Omental fat pad (tissue), 4 donors: Measurements from ENCODE around the gene AUTS2. TPM values are rescaled to one million over a fixed set of nuclear protein-coding genes. Genes with fewer than 3 reads are reported as not detected.

Source experiments
- ATAC-seq: fragments of 150-250 bp; one replicate; pipeline ENCODE4 v1.9.1; 2016; ENCODE audit warnings: mild to moderate bottlenecking, moderate library complexity; ENCODE audit not compliant: low FRiP score
- DNase-seq: peaks from one replicate; pipeline ENCODE4 v3.0.0-alpha.2; 2019; ENCODE audit warnings: low spot score
- total RNA-seq, 4 donors: library from RNA; depleted of rRNA; stranded (reverse); fragments of >200 nt; gene quantifications; one replicate each; pipeline ENCODE4 v1.1.0, GENCODE V29; 2016
- TF ChIP-seq, protein P1 (sequence below), 3 donors: fragments of 450-650 bp; IDR thresholded peaks; one replicate each; pipeline ENCODE4 v1.5.1; 2016 to 2017; ENCODE audit warnings: antibody characterized with exemption in 3 of 3, mild to moderate bottlenecking in 3 of 3, moderate library complexity in 2 of 3

The AUTS2 gene
- total RNA-seq, 4 donors from 2014 or later: 13.2 to 27.0 (median 21.2) TPM

GRCh38 chr7:70774950-70775527 is 1176.8 kb downstream of the AUTS2 start:
- ATAC-seq: no peak

DNA sequence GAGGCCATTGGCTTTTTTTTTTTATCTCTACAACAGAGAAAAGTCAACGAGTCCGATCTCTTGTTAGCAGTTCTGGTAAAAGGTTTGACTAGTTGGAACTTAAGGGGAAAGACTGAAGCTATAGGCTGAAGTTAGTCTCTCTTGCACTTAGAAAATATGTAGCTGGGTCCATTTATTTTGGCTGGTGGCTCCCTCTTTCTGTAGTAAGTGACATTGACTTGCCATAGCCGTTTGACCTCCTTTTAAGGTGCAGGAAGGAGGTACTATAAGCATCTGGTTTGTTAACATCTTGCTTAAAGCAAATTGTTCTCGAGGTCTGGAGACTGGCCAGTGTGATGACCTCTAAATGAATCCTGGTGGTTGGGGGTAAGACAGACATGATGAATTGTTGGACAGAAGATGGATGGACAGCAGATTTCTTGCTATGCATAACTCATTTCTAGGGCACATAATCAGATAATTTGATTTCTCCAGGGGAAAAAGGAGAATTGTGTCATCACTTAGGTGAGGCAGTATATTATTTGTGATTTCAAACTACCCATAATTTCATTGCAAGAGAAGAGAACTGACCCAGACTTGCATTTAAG is 1177.4 kb downstream of the AUTS2 start:
- DNase-seq: no peak
- TF ChIP-seq, protein P1, sequence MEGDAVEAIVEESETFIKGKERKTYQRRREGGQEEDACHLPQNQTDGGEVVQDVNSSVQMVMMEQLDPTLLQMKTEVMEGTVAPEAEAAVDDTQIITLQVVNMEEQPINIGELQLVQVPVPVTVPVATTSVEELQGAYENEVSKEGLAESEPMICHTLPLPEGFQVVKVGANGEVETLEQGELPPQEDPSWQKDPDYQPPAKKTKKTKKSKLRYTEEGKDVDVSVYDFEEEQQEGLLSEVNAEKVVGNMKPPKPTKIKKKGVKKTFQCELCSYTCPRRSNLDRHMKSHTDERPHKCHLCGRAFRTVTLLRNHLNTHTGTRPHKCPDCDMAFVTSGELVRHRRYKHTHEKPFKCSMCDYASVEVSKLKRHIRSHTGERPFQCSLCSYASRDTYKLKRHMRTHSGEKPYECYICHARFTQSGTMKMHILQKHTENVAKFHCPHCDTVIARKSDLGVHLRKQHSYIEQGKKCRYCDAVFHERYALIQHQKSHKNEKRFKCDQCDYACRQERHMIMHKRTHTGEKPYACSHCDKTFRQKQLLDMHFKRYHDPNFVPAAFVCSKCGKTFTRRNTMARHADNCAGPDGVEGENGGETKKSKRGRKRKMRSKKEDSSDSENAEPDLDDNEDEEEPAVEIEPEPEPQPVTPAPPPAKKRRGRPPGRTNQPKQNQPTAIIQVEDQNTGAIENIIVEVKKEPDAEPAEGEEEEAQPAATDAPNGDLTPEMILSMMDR (IDR thresholded peaks at IDR 0.05): no peak
- ATAC-seq: no peak

More at GRCh38 chr7:70774950-70775527, 1176.8 kb downstream of the AUTS2 start:
- TF ChIP-seq, protein P1 (IDR thresholded peaks at IDR 0.05): no peak
- DNase-seq: no peak

DNA sequence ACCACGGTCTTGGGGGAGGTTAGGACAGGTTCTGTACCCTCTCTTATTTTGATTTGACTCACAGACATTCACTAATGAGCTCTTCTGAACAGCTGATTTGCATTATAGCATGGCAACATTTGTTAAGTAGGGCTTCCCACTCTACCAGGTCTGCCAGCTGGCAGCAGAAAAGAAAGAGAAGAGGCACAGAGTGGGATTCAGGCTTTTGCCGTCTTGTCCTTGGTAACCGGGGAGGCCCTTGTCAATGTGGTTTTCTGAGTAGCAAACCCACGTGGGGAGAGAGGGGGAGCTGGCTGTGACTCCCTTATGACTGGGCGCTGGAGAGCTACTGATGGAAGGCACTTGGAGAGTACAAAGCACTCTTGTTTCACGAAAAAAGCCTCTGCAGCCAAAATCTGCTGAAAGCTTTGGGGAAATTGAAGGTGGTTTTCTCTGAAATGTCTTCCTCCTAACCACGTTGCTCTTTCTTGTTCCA is 1178.4 kb downstream of the AUTS2 start:
- TF ChIP-seq, protein P1 (IDR thresholded peaks at IDR 0.05): no peak
- no peak for DNase-seq
- ATAC-seq: no peak

DNA sequence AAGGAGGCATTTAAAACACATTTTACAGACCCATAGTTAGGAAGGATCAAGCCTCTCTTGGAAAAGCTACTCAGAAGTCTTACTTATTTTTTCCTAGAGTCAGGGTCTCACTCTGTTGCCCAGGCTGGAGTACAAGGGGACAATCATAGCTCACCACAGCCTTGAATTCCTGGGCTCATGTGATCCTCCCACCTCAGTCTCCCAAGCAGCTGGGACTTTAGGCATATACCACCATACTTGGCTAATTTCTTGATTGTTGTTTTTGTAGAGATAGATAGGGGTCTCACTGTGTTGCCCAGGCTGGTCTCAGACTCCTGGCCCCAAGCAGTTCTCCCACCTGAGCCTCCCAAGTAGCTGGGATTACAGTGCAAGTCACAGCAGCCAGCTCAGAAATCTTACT is 1179.0 kb downstream of the AUTS2 start:
- TF ChIP-seq, protein P1 (IDR thresholded peaks at IDR 0.05): no peak
- DNase-seq: no peak

DNA sequence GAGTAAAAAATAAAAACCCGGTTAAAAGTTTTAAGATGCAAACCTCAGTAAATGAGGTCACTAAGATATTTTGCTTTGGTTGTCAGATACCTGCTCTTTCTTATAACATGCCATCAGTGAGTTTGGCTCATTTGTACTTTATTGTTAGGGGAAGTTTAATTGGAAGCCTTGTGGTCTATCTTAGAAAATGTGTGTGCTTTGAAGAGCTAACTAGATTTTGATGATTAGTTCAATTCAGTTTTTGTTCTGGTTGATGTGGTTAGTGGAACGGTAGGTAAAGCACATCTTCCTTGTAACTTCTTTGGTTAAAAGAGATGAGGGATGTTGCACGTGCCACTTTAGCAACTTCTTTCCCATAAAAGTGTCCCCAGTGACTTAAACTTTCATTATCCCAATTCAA is 1180.3 kb downstream of the AUTS2 start:
- ATAC-seq (no peak), DNase-seq (no peak)
- TF ChIP-seq, protein P1 (IDR thresholded peaks at IDR 0.05): no peak

More for the DNA sequence above, 1179.0 kb downstream of the AUTS2 start:
- no peak for ATAC-seq

DNA sequence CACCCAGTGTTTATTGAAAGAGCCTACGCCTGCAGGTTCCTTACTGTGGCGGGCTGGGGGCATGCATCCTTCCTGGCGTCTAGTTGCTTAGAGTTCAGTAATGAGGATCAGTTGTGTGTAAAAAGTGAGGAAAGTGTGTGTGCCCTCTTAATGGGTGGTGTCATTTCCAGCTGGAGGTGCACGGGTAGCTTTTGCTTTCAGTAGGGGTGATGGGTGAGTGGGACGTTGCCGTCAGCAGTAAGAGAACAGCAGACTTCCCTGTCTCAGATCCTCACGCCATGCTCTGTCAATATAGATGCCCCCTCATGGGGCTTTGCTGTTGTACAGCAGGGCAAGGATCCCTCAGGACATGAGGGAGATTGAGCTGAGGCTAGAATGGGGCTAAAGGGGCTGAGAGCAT is 1181.0 kb downstream of the AUTS2 start:
- ATAC-seq (no peak), DNase-seq (no peak)
- TF ChIP-seq, protein P1 (IDR thresholded peaks at IDR 0.05): no peak

- DNase-seq: no peak
- TF ChIP-seq, protein P1 (IDR thresholded peaks at IDR 0.05): no peak
- ATAC-seq: no peak
Observed at GRCh38 chr7:70781922-70782311, 1183.6 kb downstream of the AUTS2 start.
